ENCODE data around the gene ZNF445.

The ZNF445 gene

DNA sequence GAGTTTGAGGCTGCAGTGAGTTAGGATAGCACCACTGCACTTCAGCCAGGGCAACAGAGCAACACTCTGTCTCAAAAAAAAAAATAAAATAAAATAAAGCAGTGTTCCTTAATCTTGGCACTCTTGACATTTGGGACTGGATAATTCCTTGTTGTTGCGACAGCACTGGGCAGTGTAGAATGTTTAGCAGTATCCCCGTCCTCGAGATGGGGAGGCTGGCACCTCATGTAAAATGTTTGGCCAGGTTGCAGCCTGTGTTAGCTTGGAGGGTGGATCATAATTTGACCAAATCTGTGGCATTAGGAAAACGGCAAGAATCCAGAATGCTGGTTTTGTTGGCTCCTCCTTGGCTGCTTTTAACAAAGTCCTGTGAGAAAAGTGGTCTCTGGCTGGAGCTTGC is 47.0 kb downstream of the ZNF445 start:
- Histone ChIP-seq H3K36me3 (ENCODE audit: control insufficient read depth, low read length) (no peaks in the 10 kb centered on the region), H3K4me3 (ENCODE audit: low read length) (no peak overlapping the region), H3K27ac (ENCODE audit: low read depth, low read length) (no peak overlapping the region), H3K9me2 (replicated peaks; ENCODE audit: control insufficient read depth, low read length) (no peaks in the 10 kb centered on the region), H3K27me3 (ENCODE audit: control insufficient read depth, low read length) (no peaks in the 10 kb centered on the region; the same call in 1 of the 2 replicates), H3K4me2 (ENCODE audit: low read length) (no peak overlapping the region), H4K20me1 (ENCODE audit: control insufficient read depth, insufficient read depth, low read depth, low read length) (no peaks in the 10 kb centered on the region), H3F3A (ENCODE audit: control insufficient read depth, insufficient read depth) (no peaks in the 10 kb centered on the region), H3K4me1 (ENCODE audit: control insufficient read depth, low read length) (no peaks in the 10 kb centered on the region), H3K79me2 (ENCODE audit: control insufficient read depth, low read length) (no peaks in the 10 kb centered on the region), H3K9me3 (ENCODE audit: control insufficient read depth, insufficient read depth, low read length) (no peaks in the 10 kb centered on the region)
- TF ChIP-seq, protein P1, sequence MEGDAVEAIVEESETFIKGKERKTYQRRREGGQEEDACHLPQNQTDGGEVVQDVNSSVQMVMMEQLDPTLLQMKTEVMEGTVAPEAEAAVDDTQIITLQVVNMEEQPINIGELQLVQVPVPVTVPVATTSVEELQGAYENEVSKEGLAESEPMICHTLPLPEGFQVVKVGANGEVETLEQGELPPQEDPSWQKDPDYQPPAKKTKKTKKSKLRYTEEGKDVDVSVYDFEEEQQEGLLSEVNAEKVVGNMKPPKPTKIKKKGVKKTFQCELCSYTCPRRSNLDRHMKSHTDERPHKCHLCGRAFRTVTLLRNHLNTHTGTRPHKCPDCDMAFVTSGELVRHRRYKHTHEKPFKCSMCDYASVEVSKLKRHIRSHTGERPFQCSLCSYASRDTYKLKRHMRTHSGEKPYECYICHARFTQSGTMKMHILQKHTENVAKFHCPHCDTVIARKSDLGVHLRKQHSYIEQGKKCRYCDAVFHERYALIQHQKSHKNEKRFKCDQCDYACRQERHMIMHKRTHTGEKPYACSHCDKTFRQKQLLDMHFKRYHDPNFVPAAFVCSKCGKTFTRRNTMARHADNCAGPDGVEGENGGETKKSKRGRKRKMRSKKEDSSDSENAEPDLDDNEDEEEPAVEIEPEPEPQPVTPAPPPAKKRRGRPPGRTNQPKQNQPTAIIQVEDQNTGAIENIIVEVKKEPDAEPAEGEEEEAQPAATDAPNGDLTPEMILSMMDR (IDR thresholded peaks at IDR 0.05; ENCODE audit: low read depth, low read length, poor library complexity, severe bottlenecking) = no peak
- no peak for TF ChIP-seq EZH2phosphoT487 (IDR thresholded peaks at IDR 0.05; ENCODE audit: borderline replicate concordance, low read length)

DNA sequence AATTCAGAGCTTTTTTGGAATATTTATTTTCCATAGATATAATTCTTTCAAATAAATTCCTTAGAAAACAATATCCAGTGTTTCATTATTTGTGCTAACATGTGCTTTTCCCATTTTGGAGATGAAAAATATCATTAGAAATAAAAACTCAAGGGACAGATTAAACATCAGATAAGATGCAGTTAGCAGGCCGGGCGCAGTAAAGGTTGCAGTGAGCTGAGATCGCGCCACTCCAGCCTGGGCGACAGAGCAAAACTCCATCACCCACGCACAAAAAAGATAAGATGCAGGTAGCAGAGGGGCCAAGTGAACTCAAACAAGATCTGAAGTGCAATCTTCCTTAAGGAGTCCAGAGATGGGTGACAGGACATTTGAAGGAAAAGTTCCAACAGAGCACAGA is 48.0 kb downstream of the ZNF445 start:
- Histone ChIP-seq H3K9me3 (ENCODE audit: control insufficient read depth, insufficient read depth, low read length) (no peaks in the 10 kb centered on the region), H3K4me2 (ENCODE audit: low read length) (no peak overlapping the region), H3F3A (ENCODE audit: control insufficient read depth, insufficient read depth) (no peaks in the 10 kb centered on the region), H3K36me3 (ENCODE audit: control insufficient read depth, low read length) (no peaks in the 10 kb centered on the region), H3K4me1 (ENCODE audit: control insufficient read depth, low read length) (no peaks in the 10 kb centered on the region), H3K27ac (ENCODE audit: low read depth, low read length) (no peak overlapping the region), H3K79me2 (ENCODE audit: control insufficient read depth, low read length) (no peaks in the 10 kb centered on the region), H3K27me3 (ENCODE audit: control insufficient read depth, low read length) (no peaks in the 10 kb centered on the region; the same call in 1 of the 2 replicates), H3K9me2 (replicated peaks; ENCODE audit: control insufficient read depth, low read length) (no peaks in the 10 kb centered on the region), H4K20me1 (ENCODE audit: control insufficient read depth, insufficient read depth, low read depth, low read length) (no peaks in the 10 kb centered on the region), H3K4me3 (ENCODE audit: low read length) (no peak overlapping the region)
- TF ChIP-seq, protein P1 (IDR thresholded peaks at IDR 0.05; ENCODE audit: low read depth, low read length, poor library complexity, severe bottlenecking) = no peak
- TF ChIP-seq EZH2phosphoT487 (IDR thresholded peaks at IDR 0.05; ENCODE audit: borderline replicate concordance, low read length) = no peak

DNA sequence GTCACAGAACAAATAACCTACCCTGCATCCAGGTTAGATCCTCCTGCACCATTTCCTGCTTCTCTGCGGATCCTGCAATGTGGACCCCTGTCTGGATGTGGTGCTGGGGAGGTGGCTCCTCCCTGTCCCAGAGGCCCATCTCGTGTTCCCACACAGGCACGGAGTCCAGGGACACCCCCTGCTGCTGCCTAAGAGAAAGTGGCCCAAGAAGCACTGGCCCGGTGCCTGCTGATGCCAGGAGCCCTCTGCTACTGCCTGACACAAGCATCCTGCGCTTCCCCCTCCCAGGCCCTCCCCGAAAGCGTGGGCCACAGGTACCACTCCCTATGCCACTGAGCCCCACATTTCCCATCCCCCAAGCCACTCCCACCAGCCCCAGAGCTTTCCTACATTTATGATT is 48.6 kb downstream of the ZNF445 start:
- no peaks in the 10 kb centered on the region for H3K79me2 ChIP-seq (ENCODE audit: control insufficient read depth, low read length)
- H3K9me3 ChIP-seq (ENCODE audit: control insufficient read depth, insufficient read depth, low read length) = no peaks in the 10 kb centered on the region
- no peaks in the 10 kb centered on the region for H3K4me1 ChIP-seq (ENCODE audit: control insufficient read depth, low read length)
- H3F3A ChIP-seq (ENCODE audit: control insufficient read depth, insufficient read depth) = no peaks in the 10 kb centered on the region
- H3K36me3 ChIP-seq (ENCODE audit: control insufficient read depth, low read length) = no peaks in the 10 kb centered on the region
- H3K27me3 ChIP-seq (ENCODE audit: control insufficient read depth, low read length) = no peaks in the 10 kb centered on the region; the same call in 1 of the 2 replicates
- no peak overlapping the region for H3K27ac ChIP-seq (ENCODE audit: low read depth, low read length)
- H4K20me1 ChIP-seq (ENCODE audit: control insufficient read depth, insufficient read depth, low read depth, low read length) = no peaks in the 10 kb centered on the region
- H3K4me3 ChIP-seq (ENCODE audit: low read length) = no peak overlapping the region
- no peak overlapping the region for H3K4me2 ChIP-seq (ENCODE audit: low read length)
- no peaks in the 10 kb centered on the region for H3K9me2 ChIP-seq (replicated peaks; ENCODE audit: control insufficient read depth, low read length)
- TF ChIP-seq, protein P1 (IDR thresholded peaks at IDR 0.05; ENCODE audit: low read depth, low read length, poor library complexity, severe bottlenecking) = no peak
- TF ChIP-seq EZH2phosphoT487 (IDR thresholded peaks at IDR 0.05; ENCODE audit: borderline replicate concordance, low read length) = no peak

All from DOHH2 (cell line).